Urothelium cell line (cell line): ENCODE results near the gene ZNF593.
A peak's percentile ranks its signal among the peaks of the same experiment; 100 is the strongest.

Source experiments
- DNase-seq: peaks from one replicate; pipeline ENCODE4 v3.0.0; 2011; ENCODE audit warnings: low spot score, mixed read lengths
- FAIRE-seq: peaks from 2 replicates; lab custom pipeline; 2011; peaks lifted over from hg19 to GRCh38; lab: Jason Lieb, UNC

ZNF593 gene

GRCh38 chr1:26168410-26169197 is 1.1 kb upstream of the ZNF593 start, which contains the start of gene C1orf232:
Gene C1orf232 (minus strand): TSS chr1:26168963. CDS start chr1:26168499, 464 bp downstream.
- no peak for FAIRE-seq
- DNase-seq: no peak

DNA sequence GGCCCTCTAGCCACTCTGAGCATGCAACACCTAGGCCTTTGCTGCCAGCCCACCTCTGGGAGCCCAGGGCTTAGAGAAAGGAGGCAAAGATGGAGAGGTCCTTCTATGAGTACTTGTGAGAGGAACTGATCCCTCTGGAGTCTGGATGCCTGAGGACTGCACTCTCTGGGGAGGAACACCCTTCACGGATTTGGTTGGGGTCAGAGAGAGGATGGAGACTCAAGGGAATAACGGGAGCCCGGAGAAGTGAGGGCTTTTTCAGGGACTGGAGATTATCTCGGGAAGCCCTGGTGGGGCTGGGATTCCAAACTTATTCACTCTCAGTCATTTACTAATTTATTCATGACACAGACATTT is 532 bp upstream of the ZNF593 start:
- DNase-seq (no peak), FAIRE-seq (no peak)

GRCh38 chr1:26170472-26170821 is 739 bp downstream of the ZNF593 start:
- no peak for DNase-seq
- FAIRE-seq: no peak

DNA sequence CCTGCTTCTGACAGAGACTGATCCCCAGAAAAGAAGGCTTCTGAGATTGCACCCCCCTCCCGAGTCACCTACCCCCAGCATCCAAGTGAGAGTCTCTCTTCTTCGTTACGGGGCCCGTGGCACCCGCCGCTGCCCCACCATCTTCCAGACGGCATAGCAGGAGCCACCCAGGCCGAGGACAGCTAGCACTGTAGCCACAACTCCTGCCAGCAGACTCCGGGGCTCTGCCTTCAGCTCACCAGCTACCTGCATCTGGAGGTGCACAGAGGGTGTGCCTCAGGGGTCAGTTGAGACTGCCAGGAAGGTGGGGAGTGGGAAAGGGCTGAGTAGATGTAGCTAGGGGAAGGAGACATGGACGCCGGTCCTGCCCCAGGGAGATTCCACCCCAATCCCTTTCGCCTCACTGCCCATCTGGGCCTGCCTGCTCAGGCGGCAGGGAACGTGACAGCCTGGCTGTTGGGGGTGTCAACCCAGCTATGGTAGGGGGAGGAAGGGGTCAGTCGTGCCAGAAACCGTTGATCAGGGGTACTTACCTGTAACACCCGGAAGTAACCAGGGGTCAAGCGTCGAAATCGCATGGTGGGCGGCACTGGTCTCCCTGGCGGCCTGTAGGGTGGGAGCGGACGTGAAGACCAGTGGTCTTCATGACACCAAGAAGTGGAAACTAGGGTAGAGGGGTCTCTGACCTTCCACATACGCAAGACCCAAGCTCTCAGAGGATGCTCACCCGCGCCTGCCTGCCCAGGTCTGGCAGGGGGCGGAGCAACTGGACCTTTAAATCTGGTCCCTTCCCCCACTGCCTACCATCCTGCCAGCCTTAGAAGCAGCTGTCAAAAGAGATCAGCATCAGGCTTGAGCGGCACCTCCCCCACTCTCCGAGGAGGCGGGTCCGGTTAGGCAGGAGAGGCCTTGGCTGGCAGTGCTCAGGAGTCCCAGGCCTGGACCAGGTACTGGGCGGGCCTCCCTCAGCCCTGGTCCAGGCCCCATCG is 1.7 kb downstream of the ZNF593 start, which contains the start of gene ZNF593OS:
ZNF593OS (minus strand) TSS at position 749 of the 989 bp plus-strand sequence; CDS start at position 578, 171 bp downstream.
- DNase-seq (no peak), FAIRE-seq (no peak)

GRCh38 chr1:26175346-26175745 is 5.6 kb downstream of the ZNF593 start:
- DNase-seq: no peak
- no peak for FAIRE-seq

- DNase-seq: no peak
- FAIRE-seq: no peak
Measured at GRCh38 chr1:26177182-26177684, 7.5 kb downstream of the ZNF593 start, which contains the start of gene CNKSR1. Gene CNKSR1 (plus strand): TSS chr1:26177491. CDS start chr1:26177548, 57 bp downstream.

DNA sequence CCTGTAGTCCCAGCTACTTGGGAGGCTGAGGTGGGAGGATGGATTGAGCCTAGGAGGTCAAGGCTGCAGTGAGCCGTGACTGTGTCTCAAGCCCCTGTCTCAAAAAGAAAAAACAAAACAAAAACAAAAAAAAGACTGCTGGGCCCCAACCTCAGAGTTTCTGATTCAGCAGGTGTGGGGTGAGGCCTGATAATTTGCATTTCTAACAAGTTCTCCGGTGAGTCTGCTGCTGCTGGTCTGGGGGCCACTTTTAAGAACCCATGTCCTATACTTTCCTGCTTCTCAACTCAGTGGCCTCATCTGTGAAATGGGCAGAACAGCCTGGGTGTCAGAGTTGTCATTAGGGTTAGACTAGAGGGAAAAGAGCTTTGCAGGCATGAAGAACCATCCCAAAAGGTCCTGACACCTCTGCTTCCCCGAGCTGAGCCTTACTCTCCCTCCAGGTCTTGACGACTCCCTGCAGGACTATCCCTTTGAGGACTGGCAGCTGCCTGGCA is 10.3 kb downstream of the ZNF593 start:
- DNase-seq (no peak), FAIRE-seq (no peak)

DNA sequence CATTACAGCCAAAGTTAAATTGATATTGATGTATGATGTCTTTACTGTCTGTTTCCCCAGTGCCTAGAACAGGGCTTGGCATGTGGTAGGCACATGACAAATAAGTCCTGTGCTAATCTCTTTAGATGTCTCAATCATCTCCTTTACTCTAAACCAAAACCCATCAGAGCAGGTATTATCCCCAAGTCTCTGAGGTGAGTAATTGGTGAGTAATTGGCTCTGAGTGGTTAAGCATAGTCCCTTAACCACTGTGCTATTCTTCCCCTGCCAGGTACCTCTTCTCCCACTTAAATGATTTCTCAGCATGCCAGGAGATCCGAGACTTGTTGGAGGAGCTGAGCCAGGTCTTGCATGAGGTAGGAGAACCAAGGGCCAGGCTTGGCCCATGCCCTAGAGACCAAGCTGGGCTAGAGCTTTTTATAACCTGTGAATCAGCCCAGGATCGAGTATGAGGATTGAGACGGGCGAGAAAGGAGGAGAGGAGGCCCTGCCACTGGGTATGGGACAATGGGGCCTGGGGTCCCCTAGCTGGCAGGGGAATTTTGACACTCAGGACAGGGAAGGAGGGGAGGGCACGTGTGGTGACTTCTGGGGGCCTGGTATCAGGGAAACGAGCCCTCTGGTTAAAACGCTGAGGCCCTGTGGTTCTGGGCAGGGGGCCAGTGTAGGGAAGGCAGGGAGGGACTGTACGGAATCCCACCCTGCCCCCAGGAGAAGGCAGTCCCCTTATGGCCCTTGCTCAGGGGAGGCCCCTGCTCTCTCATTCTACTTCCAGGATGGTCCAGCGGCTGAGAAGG is 12.1 kb downstream of the ZNF593 start:
- no peak for FAIRE-seq

DNA sequence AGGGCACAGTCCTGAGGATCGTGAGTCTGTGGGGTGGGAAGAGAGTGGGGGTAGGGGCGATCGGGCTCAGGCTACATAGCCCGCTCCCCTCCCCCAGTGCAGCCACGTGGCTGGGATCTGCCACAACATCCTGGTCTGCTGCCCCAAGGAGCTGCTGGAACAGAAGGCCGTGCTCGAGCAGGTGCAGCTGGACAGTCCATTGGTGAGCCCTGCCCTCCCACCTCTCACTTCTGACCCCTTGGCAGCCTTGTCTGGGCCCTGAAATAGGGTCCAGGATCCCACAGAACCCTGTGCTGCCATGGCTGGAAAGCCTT is 12.6 kb downstream of the ZNF593 start:
- FAIRE-seq: no peak

More for the DNA sequence above, 12.1 kb downstream of the ZNF593 start:
- no peak for DNase-seq

GRCh38 chr1:26184086-26184485 is 14.4 kb downstream of the ZNF593 start:
- FAIRE-seq (no peak), DNase-seq (no peak)

More for the DNA sequence above, 12.6 kb downstream of the ZNF593 start:
- DNase-seq: no peak

DNA sequence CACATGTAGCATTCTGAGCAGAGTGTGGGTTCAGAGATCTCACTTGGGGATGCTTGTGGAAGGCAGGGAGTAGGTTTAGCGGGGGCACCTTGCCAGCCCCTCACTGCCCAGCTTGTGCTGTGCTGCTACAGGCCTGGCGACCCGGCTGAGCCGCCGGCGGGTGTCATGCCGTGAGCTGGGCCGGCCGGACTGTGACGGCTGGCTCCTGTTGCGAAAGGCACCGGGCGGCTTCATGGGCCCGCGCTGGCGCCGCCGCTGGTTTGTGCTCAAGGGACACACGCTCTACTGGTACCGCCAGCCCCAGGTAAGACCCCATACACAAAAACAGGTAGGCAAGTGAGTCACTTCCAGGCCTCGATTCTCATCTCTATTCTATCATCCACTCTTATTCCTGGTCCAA is 15.2 kb downstream of the ZNF593 start:
- DNase-seq (no peak), FAIRE-seq (no peak)

- DNase-seq: no peak
Measured at GRCh38 chr1:26187882-26188281, 18.2 kb downstream of the ZNF593 start.

GRCh38 chr1:26188477-26188876 is 18.8 kb downstream of the ZNF593 start:
- FAIRE-seq: no peak
- DNase-seq: no peak

More at GRCh38 chr1:26187882-26188281, 18.2 kb downstream of the ZNF593 start:
- FAIRE-seq: no peak

- DNase-seq: no peak
Measured at GRCh38 chr1:26189331-26189730, 19.6 kb downstream of the ZNF593 start.

GRCh38 chr1:26189751-26190275 is 20.1 kb downstream of the ZNF593 start:
- no peak for DNase-seq
- no peak for FAIRE-seq

More at GRCh38 chr1:26189331-26189730, 19.6 kb downstream of the ZNF593 start:
- no peak for FAIRE-seq

DNA sequence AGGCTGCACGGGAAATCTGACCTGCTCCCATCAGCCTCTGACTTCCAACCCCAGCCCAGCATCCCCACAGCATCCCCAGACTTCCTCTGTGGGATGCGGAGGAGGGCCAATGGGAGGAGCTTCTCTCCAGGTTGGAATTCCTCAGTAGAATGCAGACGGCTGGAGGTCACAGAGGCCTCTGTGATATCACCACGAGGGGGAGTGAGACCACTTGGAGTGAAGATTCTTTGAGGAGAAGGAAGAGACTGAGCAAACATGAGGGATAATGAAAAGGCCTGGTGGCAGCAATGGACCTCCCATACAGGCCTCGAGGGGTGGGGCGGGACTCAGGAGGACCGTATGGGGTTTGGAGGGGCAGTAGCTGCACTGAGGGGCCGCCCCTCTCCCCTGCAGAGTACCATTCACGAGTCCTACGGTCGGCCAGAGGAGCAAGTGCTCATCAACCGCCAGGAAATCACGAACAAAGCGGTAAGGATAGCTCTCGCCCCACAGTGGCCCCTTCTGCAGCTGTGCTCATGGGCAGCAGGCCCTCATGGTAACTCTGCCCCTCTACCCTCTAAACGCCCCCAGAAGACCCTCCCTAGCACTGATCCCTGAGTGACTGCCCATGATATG is 20.8 kb downstream of the ZNF593 start, which contains the start of gene CATSPER4:
CATSPER4 (plus strand) TSS at position 230 of the 615 bp plus-strand sequence; CDS start at position 256, 26 bp downstream.
- DNase-seq (peak; percentile 47), FAIRE-seq (no peak)

- FAIRE-seq (no peak), DNase-seq (no peak)
Measured at GRCh38 chr1:26191739-26192138, 22.0 kb downstream of the ZNF593 start.

DNA sequence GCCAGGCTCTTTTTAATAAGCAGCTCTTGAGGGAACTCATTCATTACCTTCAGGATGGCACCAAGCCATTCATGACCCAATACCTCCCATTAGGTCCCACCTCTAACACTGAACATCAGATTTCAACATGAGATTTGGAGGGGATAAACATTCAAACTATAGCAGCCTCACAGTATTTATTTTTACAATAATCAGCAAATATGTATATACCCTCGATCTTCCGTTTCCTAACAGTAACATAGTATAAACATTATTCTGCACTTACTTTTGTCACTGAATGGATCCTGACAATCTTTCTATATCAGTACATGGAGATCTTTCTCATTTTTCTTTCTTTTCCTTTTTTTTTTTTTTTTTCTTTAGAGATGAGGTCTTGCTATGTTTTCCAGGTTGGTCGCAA is 26.1 kb downstream of the ZNF593 start:
- DNase-seq: no peak
- FAIRE-seq: no peak

DNA sequence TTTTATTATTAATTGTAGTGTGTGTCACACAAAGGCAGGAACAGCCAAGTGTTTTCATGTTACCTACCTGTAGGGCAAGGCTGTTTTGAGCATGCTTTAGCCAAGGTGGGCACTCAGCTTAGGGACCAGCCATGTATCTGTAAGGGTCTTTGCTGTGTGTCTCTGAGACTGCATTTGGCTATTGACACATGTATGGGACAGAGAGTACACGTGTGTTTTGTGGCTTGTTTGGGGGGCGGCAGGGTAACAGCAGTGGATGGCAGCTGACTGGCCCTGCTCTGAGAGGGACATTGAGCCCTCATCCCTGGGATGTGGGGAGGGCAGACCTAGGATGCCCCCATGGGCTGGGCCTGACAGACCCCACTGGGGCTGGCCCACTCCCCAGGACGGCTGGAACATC is 27.6 kb downstream of the ZNF593 start:
- no peak for DNase-seq
- FAIRE-seq: no peak
